NCI-H526 treated with DMSO at 0.1 percent for 48 hours (cell line): ENCODE measurements around the gene THBS1.

Experiments used
- DNase-seq: peaks from one replicate; lab custom pipeline; 2025; lab: John Stamatoyannopoulos, UW

THBS1 gene

DNA sequence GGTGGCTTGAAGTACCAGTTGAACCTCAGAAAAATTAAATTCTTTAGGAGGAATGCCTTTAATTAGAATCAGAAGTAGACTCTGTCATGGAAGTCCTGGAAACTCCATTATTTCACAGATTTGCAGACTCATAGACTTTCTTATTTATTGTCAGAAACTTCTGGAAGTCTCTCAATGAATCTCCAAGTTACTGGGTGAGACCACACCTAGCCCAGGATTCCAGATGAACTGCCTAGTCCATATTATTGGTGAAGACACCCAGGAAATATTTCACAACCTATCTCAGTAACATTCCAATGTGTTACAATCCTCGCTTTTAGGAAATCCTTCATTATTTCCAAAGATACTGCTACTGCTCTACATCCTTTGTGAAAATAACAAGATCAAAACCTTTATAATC, 6.5 kb upstream of the THBS1 start:
- no peak for DNase-seq

DNA sequence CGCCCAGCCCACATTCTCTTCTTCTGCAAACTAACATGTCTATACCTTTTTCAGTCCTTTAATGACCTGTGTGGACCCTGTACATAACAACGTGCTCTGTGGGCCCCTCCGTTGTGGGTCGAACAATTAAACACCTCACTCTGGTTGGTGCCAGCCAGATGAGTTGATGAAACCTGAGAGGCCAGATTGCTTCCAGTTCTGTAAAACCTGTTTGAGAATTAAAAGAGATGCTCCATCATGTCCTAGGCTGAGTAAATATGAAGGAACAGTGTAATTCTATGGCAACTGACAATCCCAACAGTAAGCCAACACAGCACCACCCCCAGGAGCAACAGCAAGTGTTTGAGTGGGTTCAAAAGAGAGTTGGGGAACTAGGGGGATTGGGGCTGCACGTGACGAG, 5.7 kb upstream of the THBS1 start:
- no peak for DNase-seq

DNA sequence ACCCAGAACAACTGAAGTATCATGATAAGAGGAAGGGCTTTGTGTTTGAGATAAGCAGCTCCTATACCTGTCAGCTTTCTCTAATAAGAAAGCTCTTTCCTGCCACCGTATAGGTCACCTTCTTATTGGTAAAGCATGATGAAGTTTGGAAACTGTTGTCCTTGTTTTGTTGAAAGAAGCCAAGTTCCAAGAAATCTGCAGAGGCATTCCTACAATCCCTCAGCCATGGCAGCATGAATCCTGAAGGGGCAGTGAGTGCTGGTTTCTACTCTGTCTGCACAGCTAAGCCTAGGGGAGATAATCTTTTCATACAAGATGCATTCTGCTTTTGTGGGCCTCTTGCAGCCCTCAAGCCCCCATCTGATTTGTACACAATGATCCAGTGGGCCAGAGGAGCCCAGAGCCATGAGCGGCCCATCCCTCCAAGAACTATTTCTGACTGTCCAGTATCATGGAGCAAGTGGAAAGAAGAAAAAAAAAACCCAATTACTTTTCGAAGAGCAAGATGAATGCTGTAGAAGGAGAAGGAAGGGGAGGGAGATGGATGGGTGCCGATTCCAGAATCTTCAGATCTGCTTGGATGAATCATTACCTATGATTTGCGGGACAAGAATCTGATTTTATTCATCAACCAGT, 1.9 kb upstream of the THBS1 start:
- DNase-seq, result no peak

DNA sequence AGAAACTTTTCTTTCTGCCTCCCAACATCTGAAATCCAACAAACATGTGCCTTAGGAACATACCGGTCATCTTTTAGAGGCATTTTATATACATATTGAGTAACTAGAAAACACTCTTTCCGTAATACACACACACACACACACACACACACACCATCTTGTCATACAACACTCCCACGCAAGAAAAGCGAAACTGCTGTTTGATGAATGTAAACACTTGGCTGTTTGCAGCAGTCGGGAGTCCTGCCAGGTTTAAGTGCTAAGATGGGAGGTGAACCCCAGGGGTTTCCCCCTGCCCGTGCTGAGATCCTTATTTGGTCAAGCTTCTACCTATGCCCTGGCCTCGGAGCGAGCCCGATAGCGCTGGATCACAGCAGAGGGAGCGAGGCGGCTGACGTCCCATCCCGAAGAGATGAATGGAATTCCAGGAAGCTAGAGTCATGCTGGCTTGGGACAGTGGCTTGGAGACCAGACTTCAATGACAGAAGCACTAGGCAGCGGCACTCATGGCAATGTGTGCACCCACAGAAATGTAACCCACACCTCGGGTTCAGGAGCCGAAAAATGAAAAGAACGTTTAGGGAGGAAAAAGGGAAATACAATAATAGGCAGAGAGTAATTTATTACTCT, 1.3 kb upstream of the THBS1 start:
- no peak for DNase-seq

DNA sequence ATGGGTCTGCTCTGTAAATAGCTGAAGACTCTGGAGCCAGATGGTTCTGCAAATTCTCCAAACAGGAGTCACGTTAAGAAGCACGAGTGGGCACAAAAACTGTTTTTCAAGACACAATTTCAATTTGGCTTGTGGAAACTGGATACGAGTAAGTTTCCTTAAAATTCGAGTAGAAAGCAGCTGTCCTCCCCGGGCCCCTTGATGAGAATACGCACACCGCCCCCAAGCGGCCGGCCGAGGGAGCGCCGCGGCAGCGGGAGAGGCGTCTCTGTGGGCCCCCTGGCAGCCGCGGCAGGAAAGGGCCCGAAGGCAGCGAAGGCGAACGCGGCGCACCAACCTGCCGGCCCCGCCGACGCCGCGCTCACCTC, 778 bp upstream of the THBS1 start:
- DNase-seq, result peak; percentile 78

DNA sequence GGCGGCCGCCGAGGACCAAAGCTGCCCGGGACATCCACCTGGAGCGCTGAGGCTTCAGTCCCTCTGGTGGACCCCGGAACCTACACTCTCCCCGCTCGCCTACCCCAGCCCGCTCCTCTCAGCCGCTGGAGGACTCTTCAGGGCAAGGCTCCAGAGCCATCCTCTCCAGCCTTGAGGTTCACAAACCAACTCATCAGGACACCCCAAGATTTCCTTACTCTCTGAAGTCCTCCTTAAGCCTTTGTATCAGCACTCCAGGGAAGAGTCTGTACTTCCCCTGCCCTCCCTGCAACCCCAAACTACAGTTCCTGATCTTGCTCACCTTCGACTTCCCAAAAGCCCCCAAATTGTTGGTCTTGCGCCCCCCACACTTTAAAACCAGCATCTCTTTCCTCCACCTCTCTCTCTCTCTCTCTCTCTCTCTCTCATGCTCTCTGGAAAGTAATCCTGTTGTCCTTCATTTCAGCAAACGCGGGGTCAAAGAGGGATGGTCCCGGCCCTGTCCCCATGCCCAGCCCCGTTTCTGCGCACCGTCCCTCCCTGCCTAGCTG, 438 bp downstream of the THBS1 start:
- DNase-seq, result no peak

DNA sequence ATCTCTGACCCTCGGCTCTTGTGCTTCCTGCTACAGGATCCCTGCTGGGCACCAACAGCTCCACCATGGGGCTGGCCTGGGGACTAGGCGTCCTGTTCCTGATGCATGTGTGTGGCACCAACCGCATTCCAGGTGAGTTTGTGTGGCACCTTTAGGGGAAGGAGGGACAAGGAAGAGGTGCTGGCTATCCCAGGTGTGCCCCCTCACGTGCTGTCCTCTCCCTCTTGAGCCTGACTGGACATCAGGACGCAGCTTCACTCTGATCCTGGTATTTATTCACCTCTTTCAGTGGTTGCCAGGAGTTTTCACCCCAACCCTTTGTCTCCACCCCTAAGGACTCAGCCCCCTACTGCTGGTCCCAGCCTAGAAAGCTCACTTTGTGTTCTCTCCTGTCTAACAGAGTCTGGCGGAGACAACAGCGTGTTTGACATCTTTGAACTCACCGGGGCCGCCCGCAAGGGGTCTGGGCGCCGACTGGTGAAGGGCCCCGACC, 960 bp downstream of the THBS1 start:
- DNase-seq, result peak; percentile 40

DNA sequence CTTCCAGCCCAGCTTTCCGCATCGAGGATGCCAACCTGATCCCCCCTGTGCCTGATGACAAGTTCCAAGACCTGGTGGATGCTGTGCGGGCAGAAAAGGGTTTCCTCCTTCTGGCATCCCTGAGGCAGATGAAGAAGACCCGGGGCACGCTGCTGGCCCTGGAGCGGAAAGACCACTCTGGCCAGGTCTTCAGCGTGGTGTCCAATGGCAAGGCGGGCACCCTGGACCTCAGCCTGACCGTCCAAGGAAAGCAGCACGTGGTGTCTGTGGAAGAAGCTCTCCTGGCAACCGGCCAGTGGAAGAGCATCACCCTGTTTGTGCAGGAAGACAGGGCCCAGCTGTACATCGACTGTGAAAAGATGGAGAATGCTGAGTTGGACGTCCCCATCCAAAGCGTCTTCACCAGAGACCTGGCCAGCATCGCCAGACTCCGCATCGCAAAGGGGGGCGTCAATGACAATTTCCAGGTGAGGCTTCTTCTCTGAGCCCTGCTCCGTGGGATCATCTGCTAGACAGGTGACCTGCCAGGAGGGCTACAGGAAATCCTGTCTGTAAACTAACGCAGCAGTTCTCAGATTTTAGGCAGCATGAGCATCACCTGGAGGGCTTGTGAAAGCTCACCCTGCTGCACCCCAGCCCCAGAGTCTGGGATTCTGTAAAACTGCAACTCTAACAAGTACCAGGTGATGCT, 1.6 kb downstream of the THBS1 start:
- DNase-seq, result no peak

DNA sequence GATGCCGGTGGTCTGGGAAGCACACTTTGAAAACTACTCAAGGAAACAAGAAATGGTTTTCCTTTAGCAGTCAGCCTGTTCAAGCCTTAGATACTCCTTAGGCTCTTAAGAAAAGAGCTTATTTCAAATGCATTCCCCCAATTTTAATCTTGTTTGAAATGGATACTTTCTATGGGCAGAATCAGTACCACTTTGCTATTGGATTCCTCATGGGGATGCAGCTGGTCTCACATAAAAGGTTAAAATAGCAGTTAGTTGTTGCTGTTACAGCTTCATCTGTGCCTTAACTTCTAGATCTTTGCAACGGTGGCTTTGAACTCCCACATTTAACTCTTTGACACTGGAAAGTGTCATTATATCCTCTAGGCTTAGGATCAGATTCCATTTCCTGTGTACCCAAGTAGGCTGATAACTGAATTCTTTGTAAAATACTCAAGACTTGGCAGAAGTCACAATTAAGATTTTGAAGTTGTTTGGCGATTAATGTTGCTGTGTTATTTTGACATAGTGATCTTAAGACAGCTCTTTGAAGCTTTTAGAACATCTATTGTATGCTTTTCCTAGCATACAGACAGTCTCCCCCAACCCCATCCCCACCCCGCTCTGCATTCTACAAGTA, 2.2 kb downstream of the THBS1 start:
- DNase-seq, result no peak

DNA sequence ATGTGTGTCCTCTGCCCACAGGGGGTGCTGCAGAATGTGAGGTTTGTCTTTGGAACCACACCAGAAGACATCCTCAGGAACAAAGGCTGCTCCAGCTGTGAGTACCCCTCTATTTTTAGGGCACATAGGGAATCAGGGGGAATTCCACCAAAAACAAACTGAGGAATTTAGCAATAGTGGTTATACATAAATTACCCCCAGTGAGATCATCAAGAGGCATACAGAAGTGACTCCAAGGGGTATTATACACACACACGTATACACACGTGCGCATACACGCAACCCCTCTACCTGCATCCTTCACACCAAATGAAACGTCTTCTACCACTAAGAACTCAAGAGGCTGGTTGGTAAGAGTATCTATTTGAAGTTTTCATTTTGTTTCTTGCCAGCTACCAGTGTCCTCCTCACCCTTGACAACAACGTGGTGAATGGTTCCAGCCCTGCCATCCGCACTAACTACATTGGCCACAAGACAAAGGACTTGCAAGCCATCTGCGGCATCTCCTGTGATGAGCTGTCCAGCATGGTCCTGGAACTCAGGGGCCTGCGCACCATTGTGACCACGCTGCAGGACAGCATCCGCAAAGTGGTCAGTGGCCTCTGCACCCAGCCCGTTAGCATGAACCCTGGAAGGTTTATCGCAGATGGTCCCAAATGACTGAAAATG, 2.9 kb downstream of the THBS1 start:
- DNase-seq, result no peak

DNA sequence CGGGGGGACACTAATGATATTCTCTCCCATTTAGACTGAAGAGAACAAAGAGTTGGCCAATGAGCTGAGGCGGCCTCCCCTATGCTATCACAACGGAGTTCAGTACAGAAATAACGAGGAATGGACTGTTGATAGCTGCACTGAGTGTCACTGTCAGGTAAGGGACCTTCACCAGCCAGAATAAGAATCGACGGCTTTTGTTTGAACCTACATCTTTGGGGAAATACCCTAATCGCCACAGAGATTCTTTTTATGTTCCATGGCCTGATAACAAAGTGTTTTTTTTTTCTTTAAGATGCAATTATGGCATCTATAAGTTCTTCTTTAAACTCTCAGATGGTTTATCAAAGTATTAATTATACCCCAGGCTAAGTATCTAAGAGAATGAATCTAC, 3.4 kb downstream of the THBS1 start:
- no peak for DNase-seq

DNA sequence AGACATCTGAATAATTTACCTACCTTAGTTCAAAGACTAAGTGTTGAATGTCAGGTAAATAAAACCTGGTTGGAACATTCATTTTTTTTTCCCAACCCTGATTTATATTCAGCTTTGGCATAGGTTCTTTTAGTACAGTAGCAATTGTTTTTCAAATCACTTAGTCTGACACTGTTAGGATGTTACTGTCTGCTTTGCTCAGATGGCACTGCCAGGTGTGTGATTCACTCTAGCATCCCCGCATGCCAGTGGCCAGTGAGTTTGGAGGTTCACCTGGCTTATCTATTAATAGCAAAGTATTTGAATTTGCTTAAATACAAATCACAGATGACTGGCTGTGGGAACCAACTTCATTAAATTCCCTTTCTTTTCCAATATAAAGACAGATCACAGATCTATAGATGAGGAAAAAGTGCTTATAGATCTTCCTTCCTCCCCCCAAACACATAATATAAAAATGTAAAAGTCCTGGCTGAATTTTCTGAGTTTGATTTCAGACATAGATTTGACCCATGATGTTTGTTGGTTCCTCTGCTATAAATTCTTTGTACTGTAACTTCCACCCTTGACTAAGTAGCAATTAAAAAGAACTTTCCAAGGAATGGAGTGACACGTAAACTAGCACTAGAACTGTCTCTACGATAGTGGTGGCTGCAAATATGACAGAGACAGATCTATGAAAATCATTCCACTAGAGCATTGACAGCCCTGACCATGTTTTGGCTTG, 3.9 kb downstream of the THBS1 start:
- no peak for DNase-seq

DNA sequence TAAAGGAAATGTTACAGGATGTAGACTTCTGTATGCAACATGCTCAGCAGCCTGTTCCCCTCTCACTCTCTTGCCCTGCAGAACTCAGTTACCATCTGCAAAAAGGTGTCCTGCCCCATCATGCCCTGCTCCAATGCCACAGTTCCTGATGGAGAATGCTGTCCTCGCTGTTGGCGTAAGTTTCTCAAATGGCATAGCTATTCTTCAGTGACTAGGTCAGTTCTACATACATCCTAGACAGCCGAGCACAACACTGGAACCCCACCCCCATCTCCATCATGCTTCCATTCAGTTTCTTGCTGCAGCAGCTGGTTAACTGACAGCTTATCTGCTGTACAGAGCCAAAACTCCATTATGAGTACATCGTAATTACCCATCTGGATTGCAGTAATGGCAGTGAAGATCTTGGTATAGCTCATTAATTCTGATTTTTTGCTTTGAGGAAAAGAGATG, 4.5 kb downstream of the THBS1 start:
- DNase-seq, result no peak

DNA sequence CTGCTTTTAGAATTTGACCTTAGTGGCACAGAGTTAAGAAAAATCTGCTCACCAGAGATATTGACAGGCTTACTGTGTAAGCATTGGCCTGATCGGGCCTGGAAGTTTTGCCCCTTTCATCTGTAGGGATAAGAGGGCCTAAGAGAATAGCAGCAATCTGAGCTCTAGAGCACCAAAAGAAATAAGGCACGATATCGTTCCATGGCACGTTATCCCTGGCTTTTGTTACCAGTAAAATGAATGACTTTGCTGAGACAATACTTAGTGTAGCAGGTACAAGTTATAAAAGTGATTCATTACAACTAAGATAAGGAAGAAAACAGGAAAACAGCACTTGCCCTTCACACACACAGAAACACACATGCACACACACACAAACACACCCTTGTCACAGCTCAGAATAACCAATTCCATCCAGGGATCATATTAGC, 5.0 kb downstream of the THBS1 start:
- no peak for DNase-seq

DNA sequence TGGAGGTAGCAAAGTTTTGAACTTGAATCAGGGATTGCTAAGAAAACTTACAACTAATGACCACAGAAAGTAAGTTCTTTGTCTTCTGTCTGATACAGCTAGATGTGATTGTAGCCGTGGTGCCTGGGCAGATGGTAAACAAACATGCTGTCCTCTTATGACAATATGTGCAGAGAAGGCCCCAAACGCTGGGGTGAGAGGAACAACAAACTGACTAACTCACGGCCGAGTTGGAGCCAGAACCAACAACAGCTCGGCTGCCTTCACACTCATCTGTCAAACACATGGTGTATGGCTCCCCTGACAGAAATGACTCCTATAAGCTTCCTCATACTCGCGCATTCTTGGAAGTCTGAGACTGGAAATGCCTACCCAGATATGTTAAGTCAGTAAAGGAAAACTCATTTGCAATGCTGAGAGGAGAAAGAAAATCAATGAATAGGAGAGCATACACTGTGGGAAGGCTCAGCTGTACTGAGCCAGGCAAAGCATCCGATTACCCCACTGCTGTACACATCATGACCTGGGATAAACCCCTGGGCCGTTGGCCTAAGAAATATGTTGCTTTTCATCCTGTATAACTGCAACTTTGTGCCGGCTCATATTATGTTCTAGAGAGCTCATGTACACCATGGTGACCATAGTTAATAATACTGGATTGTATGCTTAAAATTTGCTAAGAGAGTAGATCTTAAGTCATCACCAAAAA, 5.7 kb downstream of the THBS1 start:
- no peak for DNase-seq

DNA sequence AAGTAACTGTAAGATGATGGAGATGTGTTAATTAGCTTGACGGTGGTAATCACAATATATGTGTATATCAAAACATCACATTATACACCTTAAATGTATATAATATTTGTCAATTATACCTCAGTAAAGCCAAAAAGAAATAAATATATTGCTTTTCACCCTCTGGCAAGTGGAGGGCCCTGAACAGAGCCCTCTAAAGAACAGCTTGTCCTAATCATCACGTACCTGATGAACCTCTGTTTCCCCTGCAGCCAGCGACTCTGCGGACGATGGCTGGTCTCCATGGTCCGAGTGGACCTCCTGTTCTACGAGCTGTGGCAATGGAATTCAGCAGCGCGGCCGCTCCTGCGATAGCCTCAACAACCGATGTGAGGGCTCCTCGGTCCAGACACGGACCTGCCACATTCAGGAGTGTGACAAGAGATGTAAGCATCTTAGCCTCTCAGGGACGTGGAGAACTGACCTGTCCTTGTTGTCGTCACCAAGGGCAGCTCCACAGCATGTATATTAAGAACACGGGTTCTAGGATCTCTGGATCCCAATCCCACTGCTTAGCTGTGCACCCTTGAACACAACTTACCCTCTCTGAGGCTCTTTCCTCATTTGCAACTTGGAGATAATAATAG, 6.3 kb downstream of the THBS1 start:
- DNase-seq, result no peak

DNA sequence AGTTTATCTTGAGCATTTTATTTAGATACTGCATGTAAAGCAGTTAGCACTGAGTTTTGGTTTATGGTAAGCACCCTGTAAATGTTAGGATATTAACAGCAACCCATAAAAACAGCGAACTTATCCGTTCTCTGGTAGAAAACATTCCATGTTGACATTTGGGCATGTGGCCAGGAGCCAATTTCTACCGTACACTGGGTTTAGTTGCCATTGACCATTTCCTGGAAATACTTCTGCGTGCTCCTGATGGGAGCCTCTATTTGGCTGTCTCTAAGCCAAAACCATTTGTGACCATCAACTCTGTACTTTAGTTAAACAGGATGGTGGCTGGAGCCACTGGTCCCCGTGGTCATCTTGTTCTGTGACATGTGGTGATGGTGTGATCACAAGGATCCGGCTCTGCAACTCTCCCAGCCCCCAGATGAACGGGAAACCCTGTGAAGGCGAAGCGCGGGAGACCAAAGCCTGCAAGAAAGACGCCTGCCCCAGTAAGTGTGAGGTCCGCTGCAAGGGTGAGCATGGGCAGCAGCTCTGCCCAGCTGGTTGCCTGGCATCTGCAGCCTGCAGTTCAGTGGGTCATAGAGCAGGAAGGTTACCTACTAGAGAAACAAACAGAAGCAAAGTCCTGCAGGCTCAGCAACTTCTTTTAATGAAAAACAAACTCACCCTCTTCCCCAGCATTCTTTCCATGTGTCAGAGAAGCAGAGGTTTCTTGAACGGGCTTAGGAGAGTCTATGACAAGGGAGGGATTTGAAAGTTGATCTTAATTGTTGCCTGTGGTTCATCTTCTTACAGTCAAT, 7.1 kb downstream of the THBS1 start:
- no peak for DNase-seq

DNA sequence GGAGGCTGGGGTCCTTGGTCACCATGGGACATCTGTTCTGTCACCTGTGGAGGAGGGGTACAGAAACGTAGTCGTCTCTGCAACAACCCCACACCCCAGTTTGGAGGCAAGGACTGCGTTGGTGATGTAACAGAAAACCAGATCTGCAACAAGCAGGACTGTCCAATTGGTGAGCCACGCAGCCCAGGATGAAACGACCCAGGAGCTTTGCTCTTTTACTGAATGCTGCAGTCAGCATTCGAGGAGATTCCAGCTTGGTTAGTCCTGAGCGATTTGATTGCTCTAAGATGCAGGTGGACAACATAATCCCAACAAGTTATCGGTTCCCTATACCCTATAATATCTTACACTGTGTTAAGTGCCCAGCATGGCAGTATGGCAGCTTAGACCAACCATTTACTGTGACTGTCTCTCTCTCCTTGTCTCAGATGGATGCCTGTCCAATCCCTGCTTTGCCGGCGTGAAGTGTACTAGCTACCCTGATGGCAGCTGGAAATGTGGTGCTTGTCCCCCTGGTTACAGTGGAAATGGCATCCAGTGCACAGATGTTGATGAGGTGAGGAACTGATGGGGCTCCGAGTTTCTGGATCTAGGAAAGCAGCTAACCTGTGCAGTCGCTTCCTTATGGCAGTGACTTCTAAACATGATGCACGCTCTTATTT, 7.8 kb downstream of the THBS1 start:
- no peak for DNase-seq
